HepG2 (cell line): ENCODE measurements around the gene RGS10. TPM values are rescaled to one million over a fixed set of nuclear protein-coding genes. Genes with fewer than 3 reads are reported as not detected.

Source experiments
- ATAC-seq: fragments of 200-7000 bp; cut with Tn5 transposase; 3 replicates; pipeline ENCODE4 v1.9.1; 2020; ENCODE audit warnings: mild to moderate bottlenecking, moderate library complexity
- BruUV-seq: library from RNA; stranded (reverse); fragments of 400-500 nt; replicated peaks from 2 replicates; lab custom pipeline; 2021; lab: Mats Ljungman, UMichigan
- CTCF ChIA-PET: fragments of 300-600 bp; formaldehyde crosslinking; extraction: SDS; loops from one replicate; lab custom pipeline; 2021; ENCODE audit warnings: low total read pairs, inconsistent platforms, low intra/inter-chr PET ratio; lab: Yijun Ruan, JAX
- POLR2A ChIA-PET: fragments of 350-600 bp; sonication (Branson Sonifier 250); formaldehyde crosslinking; loops from one replicate; lab custom pipeline; 2020; ENCODE audit warnings: antibody characterized with exemption, inconsistent platforms; lab: Yijun Ruan, JAX
- DNase-seq: peaks from one replicate; pipeline ENCODE4 v3.0.0-alpha.2; 2015; ENCODE audit warnings: low spot score
- FAIRE-seq: peaks from 3 replicates; lab custom pipeline; 2011; peaks lifted over from hg19 to GRCh38; lab: Jason Lieb, UNC
- H2AFZ ChIP-seq: one replicate; pipeline ENCODE4 v1.6.1; 2011; ENCODE audit warnings: low read length, inconsistent platforms
- H3K27ac ChIP-seq: fragments of 300-600 bp; 3 replicates; pipeline ENCODE4 v1.8.0; 2011; ENCODE audit warnings: mixed run types, mild to moderate bottlenecking, mixed read lengths, low read length, inconsistent platforms; ENCODE audit not compliant: insufficient read depth; ENCODE audit errors: extremely low read length
- H3K27me3 ChIP-seq, 2 experiments: fragments of 200-600 bp in 1 of 2; 2 replicates in 1 of 2; 3 replicates in 1 of 2; pipeline versions ENCODE4 v1.6.0 to v1.8.0; 2011; ENCODE audit warnings: low read length in 2 of 2, mild to moderate bottlenecking in 2 of 2, moderate library complexity in 2 of 2, inconsistent platforms in 1 of 2; ENCODE audit not compliant: insufficient read depth in 2 of 2, control insufficient read depth in 1 of 2
- H3K36me3 ChIP-seq, 2 experiments: fragments of 200-600 bp in 1 of 2; replicated peaks in 1 of 2; 2 replicates in 1 of 2; 3 replicates in 1 of 2; pipeline versions ENCODE4 v1.5.1 to v1.8.0; 2011; ENCODE audit warnings: low read length in 2 of 2, inconsistent platforms in 1 of 2; ENCODE audit not compliant: insufficient read depth in 2 of 2, control insufficient read depth in 1 of 2
- H3K4me1 ChIP-seq: 2 replicates; pipeline ENCODE4 v1.5.1; 2012; ENCODE audit warnings: low read length, inconsistent platforms; ENCODE audit not compliant: insufficient read depth
- H3K4me2 ChIP-seq: 2 replicates; pipeline ENCODE4 v1.6.0; 2011; ENCODE audit warnings: low read depth, low read length, inconsistent platforms
- H3K4me3 ChIP-seq, 3 experiments: fragments of 200-600 bp in 1 of 3; sonication (generic), shearing (Covaris generic) in 1 of 3; replicated peaks in 1 of 3; 2 replicates each; pipeline ENCODE4 v1.5.1; 2011 to 2016; ENCODE audit warnings: low read length in 3 of 3, inconsistent platforms in 2 of 3, low read depth in 2 of 3, mild to moderate bottlenecking in 2 of 3, control low read depth in 1 of 3, mixed read lengths in 1 of 3; ENCODE audit not compliant: insufficient read depth in 1 of 3
- H3K79me2 ChIP-seq: one replicate; pipeline ENCODE4 v1.6.1; 2011; ENCODE audit warnings: low read length, inconsistent platforms; ENCODE audit not compliant: insufficient read depth
- H3K9ac ChIP-seq: 2 replicates; pipeline ENCODE4 v1.6.0; 2011; ENCODE audit warnings: mild to moderate bottlenecking, low read depth, low read length, inconsistent platforms; ENCODE audit not compliant: insufficient read depth
- H3K9me3 ChIP-seq: 2 replicates; pipeline ENCODE4 v1.5.1; 2012; ENCODE audit warnings: mild to moderate bottlenecking, low read length
- H4K20me1 ChIP-seq: 2 replicates; pipeline ENCODE4 v1.6.0; 2011; ENCODE audit warnings: inconsistent platforms, mild to moderate bottlenecking, low read length, moderate library complexity; ENCODE audit not compliant: insufficient read depth
- BCL6 ChIP-seq: IDR thresholded peaks from 2 replicates; pipeline ENCODE4 v1.6.1; 2016; ENCODE audit warnings: missing genetic modification reagents, missing compliant biosample characterization
- CENPT ChIP-seq: sonication (generic); formaldehyde crosslinking; IDR thresholded peaks from 2 replicates; pipeline ENCODE4 v1.8.0; 2022; ENCODE audit warnings: low read depth, mild to moderate bottlenecking, moderate library complexity, missing genetic modification reagents
- HMGA1 ChIP-seq: sonication (generic); formaldehyde crosslinking; conservative IDR thresholded peaks from 2 replicates; pipeline ENCODE4 v1.4.0; 2020; ENCODE audit warnings: missing genetic modification reagents
- KAT2B ChIP-seq: fragments of 150-350 bp; IDR thresholded peaks from 2 replicates; pipeline ENCODE4 v1.6.1; 2014; ENCODE audit warnings: low read depth, low read length, borderline replicate concordance
- ZBTB49 ChIP-seq: sonication (generic); formaldehyde crosslinking; IDR thresholded peaks from 2 replicates; pipeline ENCODE4 v1.4.0; 2020; ENCODE audit warnings: missing genetic modification reagents, borderline replicate concordance
- ZFP62 ChIP-seq: sonication (generic); formaldehyde crosslinking; IDR thresholded peaks from 2 replicates; pipeline ENCODE4 v1.4.0; 2020; ENCODE audit warnings: missing genetic modification reagents
- ZNF646 ChIP-seq: sonication (generic); formaldehyde crosslinking; IDR thresholded peaks from 2 replicates; pipeline ENCODE4 v1.9.0; 2021; ENCODE audit warnings: mild to moderate bottlenecking, missing genetic modification reagents
- ZNF841 ChIP-seq: sonication (generic); formaldehyde crosslinking; IDR thresholded peaks from 2 replicates; pipeline ENCODE4 v1.8.1; 2023; ENCODE audit warnings: missing genetic modification reagents, borderline replicate concordance
- ZNF879 ChIP-seq: sonication (generic); formaldehyde crosslinking; IDR thresholded peaks from 2 replicates; pipeline ENCODE4 v1.8.1; 2023; ENCODE audit warnings: missing genetic modification reagents
- WGBS: methylation state at CpG from one replicate; pipeline ENCODE4 v1.1.6; 2017; ENCODE audit warnings: low lambda C conversion rate; 5-methylcytosine and 5-hydroxymethylcytosine counted together
- in situ Hi-C: cut with HindIII; loops from 2 replicates; pipeline ENCODE4 v1.10.0; 2017; ENCODE audit warnings: low pct_unique_long_range_greater_than_20kb; ENCODE audit not compliant: extremely low pct_ligation_motif_present
- intact Hi-C: fragments of 100-400 bp; cut with micrococcal nuclease; formaldehyde crosslinking; loops from one replicate; pipeline ENCODE4 v1.10.0; 2022; ENCODE audit not compliant: unreplicated experiment
- polyA plus RNA-seq, 8 experiments: library from polyadenylated mRNA; depleted of rRNA in 3 of 8; stranded (reverse) in 7 of 8; unstranded in 1 of 8; fragments of >200 nt; fragmentation: Illumina TruSeq in 4 of 8; extraction: Trizol in 4 of 8; gene quantifications; 2 replicates each; pipeline versions ENCODE4 v1.2.1 to v1.2.3, GENCODE V29; 2011 to 2016; ENCODE audit warnings: low read depth in 4 of 8, missing spikeins in 1 of 8, mixed read lengths in 1 of 8; ENCODE audit not compliant: insufficient read depth in 1 of 8
- total RNA-seq, 5 experiments: library from RNA; depleted of rRNA; stranded (reverse); fragments of >200 nt; fragmentation: Illumina TruSeq; extraction: Trizol; gene quantifications; 2 replicates each; pipeline ENCODE4 v1.2.3, GENCODE V29; 2016; ENCODE audit warnings: low read depth in 1 of 5

RGS10 gene
- total and polyA plus RNA-seq, 2 of the 13 experiments (the other 11 are each of a cell fraction or from before 2014, with no cell fraction given) = 1.7 to 5.1 TPM

- Histone ChIP-seq H3K27me3 (peaks cover 0 to 16% of the 10 kb centered on the region in 2 experiments; a peak in 2 of 5 replicates), H2AFZ (no peak overlapping the region), H3K27ac (no peak overlapping the region), H3K79me2 (no peaks in the 10 kb centered on the region), H3K9me3 (no peaks in the 10 kb centered on the region), H4K20me1 (no peaks in the 10 kb centered on the region), H3K4me1 (peaks cover 12% of the 10 kb centered on the region), H3K36me3 (no peaks in the 10 kb centered on the region), H3K9ac (no peak overlapping the region), H3K4me2 (no peak overlapping the region), H3K4me3 (no peak overlapping the region)
- intact Hi-C loops (no loop called here), in situ Hi-C loops (no loop called here)
- ChIA-PET CTCF (no interaction called here), POLR2A (no interaction called here)
- 48% methylated on average over 2 of the region's 2 CpGs for WGBS
- FAIRE-seq (no peak), DNase-seq (no peak), ATAC-seq (no peak)
- no TSS peak for BruUV-seq
- TF ChIP-seq HMGA1 (CRISPR knock-in tag) (no peak), KAT2B (no peak), ZFP62 (CRISPR knock-in tag) (no peak), BCL6 (CRISPR knock-in tag) (no peak), CENPT (CRISPR knock-in tag) (no peak), ZNF841 (CRISPR knock-in tag) (no peak), ZNF646 (CRISPR knock-in tag) (no peak), ZBTB49 (no peak), ZNF879 (CRISPR knock-in tag) (no peak)
Measured at GRCh38 chr10:119461923-119462322, 80.6 kb downstream of the RGS10 start.
